SU-DHL-6 (cell line): ENCODE measurements around the gene LHX2.

Experiments
- EZH2phosphoT487 ChIP-seq: fragments of 200-600 bp; sonication (generic), shearing (Covaris generic); conservative IDR thresholded peaks from 2 replicates; pipeline ENCODE4 v1.6.1; 2018; ENCODE audit warnings: mild to moderate bottlenecking, antibody characterized with exemption, low read length, moderate library complexity, mixed read lengths
- TF ChIP-seq, protein P1 (sequence below): fragments of 200-600 bp; sonication (generic); IDR thresholded peaks from one replicate; pipeline ENCODE4 v1.5.1; 2017; ENCODE audit warnings: antibody characterized with exemption, mild to moderate bottlenecking, low read length, moderate library complexity; ENCODE audit not compliant: insufficient read depth, poor library complexity, severe bottlenecking

DNA sequence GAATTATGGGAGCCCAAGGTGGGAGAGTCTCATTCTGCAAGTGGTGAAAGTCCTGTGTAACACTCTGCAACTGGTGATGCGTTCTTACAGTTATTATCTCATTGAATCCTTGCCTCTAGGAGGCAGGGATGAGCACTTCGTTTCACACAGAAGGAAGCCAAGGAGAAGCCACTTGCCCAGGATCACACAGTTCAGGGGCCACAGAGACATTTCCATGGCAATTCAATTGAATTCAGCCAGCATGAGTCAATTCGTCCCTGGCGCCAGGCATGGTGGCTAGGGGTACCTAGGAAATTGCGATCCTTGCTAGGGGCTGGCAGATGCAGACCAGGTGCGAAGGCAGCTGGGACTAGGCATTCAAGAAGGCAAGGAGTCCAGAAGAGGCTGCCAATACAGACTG, 26.2 kb downstream of the LHX2 start:
- TF ChIP-seq, protein P1, sequence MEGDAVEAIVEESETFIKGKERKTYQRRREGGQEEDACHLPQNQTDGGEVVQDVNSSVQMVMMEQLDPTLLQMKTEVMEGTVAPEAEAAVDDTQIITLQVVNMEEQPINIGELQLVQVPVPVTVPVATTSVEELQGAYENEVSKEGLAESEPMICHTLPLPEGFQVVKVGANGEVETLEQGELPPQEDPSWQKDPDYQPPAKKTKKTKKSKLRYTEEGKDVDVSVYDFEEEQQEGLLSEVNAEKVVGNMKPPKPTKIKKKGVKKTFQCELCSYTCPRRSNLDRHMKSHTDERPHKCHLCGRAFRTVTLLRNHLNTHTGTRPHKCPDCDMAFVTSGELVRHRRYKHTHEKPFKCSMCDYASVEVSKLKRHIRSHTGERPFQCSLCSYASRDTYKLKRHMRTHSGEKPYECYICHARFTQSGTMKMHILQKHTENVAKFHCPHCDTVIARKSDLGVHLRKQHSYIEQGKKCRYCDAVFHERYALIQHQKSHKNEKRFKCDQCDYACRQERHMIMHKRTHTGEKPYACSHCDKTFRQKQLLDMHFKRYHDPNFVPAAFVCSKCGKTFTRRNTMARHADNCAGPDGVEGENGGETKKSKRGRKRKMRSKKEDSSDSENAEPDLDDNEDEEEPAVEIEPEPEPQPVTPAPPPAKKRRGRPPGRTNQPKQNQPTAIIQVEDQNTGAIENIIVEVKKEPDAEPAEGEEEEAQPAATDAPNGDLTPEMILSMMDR = no peak
- TF ChIP-seq EZH2phosphoT487 = no peak
